HG03039 (cell line): ENCODE results near the gene CD96.
A peak's percentile ranks its signal among the peaks of the same experiment; 100 is the strongest.
"Not testable (repeated sequence)": the region's sequence is repeated elsewhere in the genome, so short reads cannot be mapped to it uniquely, and the experiment has no call there.

ENCODE experiments used
- ATAC-seq: cut with Tn5 transposase; IDR thresholded peaks from one replicate; pipeline ENCODE4 v1.9.1; 2021; ENCODE audit warnings: mild to moderate bottlenecking, moderate library complexity; ENCODE audit not compliant: unreplicated experiment

Gene CD96

GRCh38 chr3:111669926-111670630 is 128.1 kb downstream of the CD96 start:
- no peak for ATAC-seq

GRCh38 chr3:111672461-111672860 is 130.5 kb downstream of the CD96 start:
- ATAC-seq: not testable (repeated sequence)

GRCh38 chr3:111675846-111676210 is 133.8 kb downstream of the CD96 start:
- ATAC-seq: no peak

- ATAC-seq: no peak
Measured at GRCh38 chr3:111676211-111677006, 134.4 kb downstream of the CD96 start.

- no peak for ATAC-seq
Measured at GRCh38 chr3:111677007-111677392, 135.0 kb downstream of the CD96 start.

GRCh38 chr3:111681661-111682426 is 139.8 kb downstream of the CD96 start:
- ATAC-seq: no peak

GRCh38 chr3:111684640-111685039 is 142.6 kb downstream of the CD96 start:
- ATAC-seq: no peak

GRCh38 chr3:111688190-111688800 is 146.3 kb downstream of the CD96 start:
- ATAC-seq: no peak

GRCh38 chr3:111690242-111690641 is 148.2 kb downstream of the CD96 start:
- ATAC-seq: peak; percentile 81

- no peak for ATAC-seq
Measured at GRCh38 chr3:111691293-111691909, 149.4 kb downstream of the CD96 start.

- ATAC-seq: peak; percentile 79
Measured at GRCh38 chr3:111692593-111693552, 150.9 kb downstream of the CD96 start.

GRCh38 chr3:111694471-111694870 is 152.5 kb downstream of the CD96 start:
- ATAC-seq: no peak

- no peak for ATAC-seq
Measured at GRCh38 chr3:111695636-111696117, 153.7 kb downstream of the CD96 start.

- peak; percentile 50 for ATAC-seq
Measured at GRCh38 chr3:111700054-111700453, 158.1 kb downstream of the CD96 start.

- ATAC-seq: no peak
Measured at GRCh38 chr3:111701292-111701906, 159.4 kb downstream of the CD96 start.
